GM20000 (cell line): ENCODE measurements around the gene OLFML3.
"Not testable (repeated sequence)": the region's sequence is repeated elsewhere in the genome, so short reads cannot be mapped to it uniquely, and the experiment has no call there.

ENCODE experiments used
- DNase-seq: peaks from one replicate; pipeline ENCODE4 v3.0.0; 2012; ENCODE audit warnings: low spot score
- CTCF ChIP-seq: IDR thresholded peaks from 2 replicates; pipeline ENCODE4 v1.5.1; 2012; ENCODE audit warnings: mild to moderate bottlenecking, control low read depth; ENCODE audit errors: extremely low read depth, missing control alignments

Gene OLFML3

GRCh38 chr1:113995382-113995781 lies 16.1 kb downstream of the OLFML3 start:
- no peak for DNase-seq

GRCh38 chr1:113998361-113998760 lies 19.1 kb downstream of the OLFML3 start:
- no peak for DNase-seq
- TF ChIP-seq CTCF: no peak

More at GRCh38 chr1:113995382-113995781, 16.1 kb downstream of the OLFML3 start:
- no peak for TF ChIP-seq CTCF

- TF ChIP-seq CTCF: no peak
- no peak for DNase-seq
These were observed 20.0 kb downstream of the OLFML3 start for GRCh38 chr1:113999233-113999632.

GRCh38 chr1:113999799-114000198 lies 20.5 kb downstream of the OLFML3 start:
- TF ChIP-seq CTCF: no peak

GRCh38 chr1:114000406-114000805 lies 21.1 kb downstream of the OLFML3 start:
- TF ChIP-seq CTCF: no peak
- DNase-seq: no peak

More at GRCh38 chr1:113999799-114000198, 20.5 kb downstream of the OLFML3 start:
- no peak for DNase-seq

- TF ChIP-seq CTCF: no peak
- no peak for DNase-seq
These were observed 23.4 kb downstream of the OLFML3 start for GRCh38 chr1:114002492-114003239.

GRCh38 chr1:114003431-114003830 lies 24.2 kb downstream of the OLFML3 start:
- TF ChIP-seq CTCF: no peak
- no peak for DNase-seq

GRCh38 chr1:114006825-114007224 lies 27.6 kb downstream of the OLFML3 start:
- not testable (repeated sequence) for DNase-seq
